HG03095 (cell line): ENCODE results near the gene ANKRD11.

Source experiments
- ATAC-seq: cut with Tn5 transposase; IDR thresholded peaks from one replicate; pipeline ENCODE4 v1.9.1; 2021; ENCODE audit warnings: moderate library complexity; ENCODE audit not compliant: unreplicated experiment

The ANKRD11 gene

GRCh38 chr16:89507214-89507833 is 17.0 kb upstream of the ANKRD11 start:
- no peak for ATAC-seq

GRCh38 chr16:89506791-89507191 is 16.4 kb upstream of the ANKRD11 start:
- ATAC-seq: no peak

GRCh38 chr16:89506113-89506504 is 15.7 kb upstream of the ANKRD11 start:
- no peak for ATAC-seq

GRCh38 chr16:89505204-89506112 is 15.1 kb upstream of the ANKRD11 start:
- ATAC-seq: peak; percentile 53

- ATAC-seq: no peak
Observed at GRCh38 chr16:89504091-89504490, 13.7 kb upstream of the ANKRD11 start.

- ATAC-seq: no peak
Observed at GRCh38 chr16:89502081-89502843, 11.9 kb upstream of the ANKRD11 start.

- no peak for ATAC-seq
Observed at GRCh38 chr16:89499767-89500166, 9.4 kb upstream of the ANKRD11 start.

GRCh38 chr16:89498839-89499238 is 8.5 kb upstream of the ANKRD11 start:
- ATAC-seq: no peak

GRCh38 chr16:89495121-89495520 is 4.8 kb upstream of the ANKRD11 start:
- no peak for ATAC-seq

GRCh38 chr16:89493776-89494175 is 3.4 kb upstream of the ANKRD11 start:
- ATAC-seq: no peak

GRCh38 chr16:89491974-89492687 is 1.8 kb upstream of the ANKRD11 start:
- no peak for ATAC-seq

GRCh38 chr16:89491238-89491869 is 993 bp upstream of the ANKRD11 start:
- ATAC-seq: no peak

- no peak for ATAC-seq
Observed at GRCh38 chr16:89489898-89490438, 393 bp downstream of the ANKRD11 start.

- ATAC-seq: no peak
Observed at GRCh38 chr16:89489040-89489897, 1.1 kb downstream of the ANKRD11 start.

- no peak for ATAC-seq
Observed at GRCh38 chr16:89485701-89486246, 4.6 kb downstream of the ANKRD11 start.

- ATAC-seq: peak; percentile 35
Observed at GRCh38 chr16:89484923-89485679, 5.3 kb downstream of the ANKRD11 start.

- ATAC-seq: no peak
Observed at GRCh38 chr16:89484041-89484501, 6.3 kb downstream of the ANKRD11 start.

- no peak for ATAC-seq
Observed at GRCh38 chr16:89482817-89483205, 7.5 kb downstream of the ANKRD11 start.
